SK-N-MC (cell line): ENCODE data around the gene KANSL1.

Experiments used
- EZH2 ChIP-seq: fragments of 200-600 bp; sonication (generic); IDR thresholded peaks from one replicate; pipeline ENCODE4 v1.6.1; 2017; ENCODE audit warnings: antibody characterized with exemption
- POLR2AphosphoS5 ChIP-seq: IDR thresholded peaks from 2 replicates; pipeline ENCODE4 v1.6.1; 2012; ENCODE audit warnings: mild to moderate bottlenecking, low read depth, low read length, borderline replicate concordance

DNA sequence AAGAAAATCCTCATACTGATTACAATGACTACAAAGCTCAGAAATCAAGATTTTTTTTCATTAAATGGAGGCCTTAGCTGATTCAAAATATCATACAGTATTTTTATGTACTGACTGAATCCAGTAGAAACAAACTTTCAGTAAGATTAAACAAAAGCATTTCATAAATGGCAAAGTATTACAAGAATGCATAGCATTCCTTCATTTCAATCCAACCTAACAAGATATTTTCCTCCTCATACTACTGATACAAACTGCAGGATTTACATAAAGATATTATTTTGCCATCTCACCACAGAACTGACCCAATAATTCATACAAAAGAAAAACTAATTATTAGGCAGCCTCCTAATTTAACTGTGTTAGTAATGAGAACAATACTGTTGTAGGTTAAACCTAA is 6.2 kb upstream of the KANSL1 start:
- no peak for TF ChIP-seq EZH2
- no peak for TF ChIP-seq POLR2AphosphoS5
